ENCODE data around the gene USP36.

DNA sequence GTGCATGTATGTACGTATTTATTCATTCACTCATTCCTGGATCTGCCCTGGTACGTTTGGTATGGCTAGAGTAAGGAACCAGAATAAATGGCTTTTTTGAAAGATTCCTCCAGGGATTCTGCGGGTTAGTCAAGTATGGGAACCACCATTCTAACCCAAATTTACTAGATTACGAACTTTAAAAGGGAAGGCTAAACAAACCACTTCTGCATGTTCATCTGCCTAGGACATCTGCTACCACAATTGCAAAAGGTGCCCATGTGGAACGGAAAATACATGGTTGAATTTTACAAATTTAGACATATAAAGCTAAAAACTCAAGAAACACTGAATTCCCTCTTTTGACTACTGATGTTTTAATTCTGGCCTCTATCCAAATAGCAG is 80.7 kb downstream of the USP36 start:
- TF ChIP-seq POLR2A (IDR thresholded peaks at IDR 0.05) = no peak
- TF ChIP-seq, protein P1, sequence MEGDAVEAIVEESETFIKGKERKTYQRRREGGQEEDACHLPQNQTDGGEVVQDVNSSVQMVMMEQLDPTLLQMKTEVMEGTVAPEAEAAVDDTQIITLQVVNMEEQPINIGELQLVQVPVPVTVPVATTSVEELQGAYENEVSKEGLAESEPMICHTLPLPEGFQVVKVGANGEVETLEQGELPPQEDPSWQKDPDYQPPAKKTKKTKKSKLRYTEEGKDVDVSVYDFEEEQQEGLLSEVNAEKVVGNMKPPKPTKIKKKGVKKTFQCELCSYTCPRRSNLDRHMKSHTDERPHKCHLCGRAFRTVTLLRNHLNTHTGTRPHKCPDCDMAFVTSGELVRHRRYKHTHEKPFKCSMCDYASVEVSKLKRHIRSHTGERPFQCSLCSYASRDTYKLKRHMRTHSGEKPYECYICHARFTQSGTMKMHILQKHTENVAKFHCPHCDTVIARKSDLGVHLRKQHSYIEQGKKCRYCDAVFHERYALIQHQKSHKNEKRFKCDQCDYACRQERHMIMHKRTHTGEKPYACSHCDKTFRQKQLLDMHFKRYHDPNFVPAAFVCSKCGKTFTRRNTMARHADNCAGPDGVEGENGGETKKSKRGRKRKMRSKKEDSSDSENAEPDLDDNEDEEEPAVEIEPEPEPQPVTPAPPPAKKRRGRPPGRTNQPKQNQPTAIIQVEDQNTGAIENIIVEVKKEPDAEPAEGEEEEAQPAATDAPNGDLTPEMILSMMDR (IDR thresholded peaks at IDR 0.05) = no peak
- TF ChIP-seq POLR2AphosphoS5 (IDR thresholded peaks at IDR 0.05) = no peak
- TF ChIP-seq EP300 (IDR thresholded peaks at IDR 0.05) = no peak
